GM23248 (cell line): ENCODE measurements around the gene PTRH1. TPM values are rescaled to one million over a fixed set of nuclear protein-coding genes. Genes with fewer than 3 reads are reported as not detected.
A peak's percentile ranks its signal among the peaks of the same experiment; 100 is the strongest.

ENCODE experiments used
- DNase-seq: peaks from one replicate; pipeline ENCODE4 v3.0.0-alpha.2; 2015
- H2AFZ ChIP-seq: fragments of 200-600 bp; sonication (generic); 2 replicates; pipeline ENCODE4 v1.6.1; 2016; ENCODE audit warnings: antibody characterized with exemption
- H3F3A ChIP-seq: fragments of 200-600 bp; sonication (generic); 2 replicates; pipeline ENCODE4 v1.6.1; 2016; ENCODE audit warnings: mild to moderate bottlenecking, antibody characterized with exemption, mixed run types; ENCODE audit not compliant: insufficient read depth
- H3K27ac ChIP-seq: fragments of 200-600 bp; sonication (generic); 2 replicates; pipeline ENCODE4 v1.5.1; 2016; ENCODE audit warnings: mild to moderate bottlenecking
- H3K27me3 ChIP-seq: fragments of 200-600 bp; sonication (generic); replicated peaks from 2 replicates; pipeline ENCODE4 v1.6.1; 2016; ENCODE audit warnings: mild to moderate bottlenecking; ENCODE audit not compliant: insufficient read depth
- H3K36me3 ChIP-seq: fragments of 200-600 bp; sonication (generic); 2 replicates; pipeline ENCODE4 v1.6.1; 2016; ENCODE audit warnings: low read depth, mild to moderate bottlenecking
- H3K4me1 ChIP-seq: fragments of 200-600 bp; sonication (generic); 2 replicates; pipeline ENCODE4 v1.6.1; 2016; ENCODE audit warnings: mild to moderate bottlenecking; ENCODE audit not compliant: insufficient read depth
- H3K4me2 ChIP-seq: fragments of 200-600 bp; sonication (generic); one replicate; pipeline ENCODE4 v1.6.1; 2016; ENCODE audit warnings: mild to moderate bottlenecking; ENCODE audit not compliant: unreplicated experiment
- H3K4me3 ChIP-seq: fragments of 200-600 bp; sonication (generic); 2 replicates; pipeline ENCODE4 v1.5.1; 2016; ENCODE audit warnings: mild to moderate bottlenecking
- H3K79me2 ChIP-seq: fragments of 200-600 bp; sonication (generic); 2 replicates; pipeline ENCODE4 v1.6.1; 2016; ENCODE audit warnings: mild to moderate bottlenecking; ENCODE audit not compliant: insufficient read depth
- H3K9ac ChIP-seq: fragments of 200-600 bp; sonication (generic); 2 replicates; pipeline ENCODE4 v1.6.1; 2016; ENCODE audit warnings: mild to moderate bottlenecking
- H3K9me2 ChIP-seq: fragments of 200-600 bp; sonication (generic); 2 replicates; pipeline ENCODE4 v1.6.1; 2016; ENCODE audit warnings: mixed run types, mild to moderate bottlenecking, moderate library complexity; ENCODE audit not compliant: insufficient read depth
- H3K9me3 ChIP-seq: fragments of 200-600 bp; sonication (generic); one replicate; pipeline ENCODE4 v1.6.1; 2017; ENCODE audit warnings: low read depth
- H4K20me1 ChIP-seq: fragments of 200-600 bp; sonication (generic); 2 replicates; pipeline ENCODE4 v1.6.0; 2016; ENCODE audit not compliant: insufficient read depth
- EZH2 ChIP-seq: fragments of 200-600 bp; sonication (generic); IDR thresholded peaks from 2 replicates; pipeline ENCODE4 v1.6.1; 2018; ENCODE audit warnings: antibody characterized with exemption, mild to moderate bottlenecking; ENCODE audit not compliant: insufficient read depth, poor library complexity, severe bottlenecking
- EZH2phosphoT487 ChIP-seq: fragments of 200-600 bp; sonication (generic); IDR thresholded peaks from 2 replicates; pipeline ENCODE4 v1.6.1; 2018; ENCODE audit warnings: antibody characterized with exemption, moderate library complexity, mild to moderate bottlenecking, low read depth; ENCODE audit not compliant: insufficient read depth
- WGBS, 2 experiments: methylation state at CpG; one replicate each; pipeline ENCODE4 v1.1.6; 2015 to 2017; ENCODE audit warnings: low lambda C conversion rate in 2 of 2, low coverage in 1 of 2; ENCODE audit errors: missing lambda C conversion rate in 2 of 2; 5-methylcytosine and 5-hydroxymethylcytosine counted together
- in situ Hi-C: fragments of 300-500 bp; cut with MboI; formaldehyde crosslinking; loops from 2 replicates; pipeline ENCODE4 v1.15.0; 2020
- polyA plus RNA-seq: library from polyadenylated mRNA; unstranded; fragments of >200 nt; fragmentation: Nextera tagmentation; extraction: Ambion mirVana; gene quantifications from 2 replicates; pipeline ENCODE4 v1.2.1, GENCODE V29; 2016
- total RNA-seq: library from RNA; depleted of rRNA; stranded (reverse); fragments of >200 nt; shearing (Covaris generic); gene quantifications from 2 replicates; pipeline ENCODE4 v1.2.3, GENCODE V29; 2014

Gene PTRH1
- total and polyA plus RNA-seq, 2 experiments from 2014 or later: 33.1 to 34.3 TPM

- 91 to 94% methylated on average over 11 of the region's 11 CpGs for WGBS, 2 experiments
- peaks cover 11% of the 10 kb centered on the region for H3K4me1 ChIP-seq
- H3K9me2 ChIP-seq: no peaks in the 10 kb centered on the region
- no peak overlapping the region for H3K4me3 ChIP-seq
- H3K36me3 ChIP-seq: peaks cover 18% of the 10 kb centered on the region; the same call in 1 of the 2 replicates
- no peak for DNase-seq
- H3K27me3 ChIP-seq: no peaks in the 10 kb centered on the region
- H3K79me2 ChIP-seq: no peaks in the 10 kb centered on the region
- no peak overlapping the region for H3K27ac ChIP-seq
- H2AFZ ChIP-seq: no peak overlapping the region
- no peak overlapping the region for H3K4me2 ChIP-seq
- H3K9me3 ChIP-seq: no peaks in the 10 kb centered on the region
- TF ChIP-seq EZH2phosphoT487 (no peak), EZH2 (no peak)
- in situ Hi-C loops: no loop called here
- H4K20me1 ChIP-seq: no peaks in the 10 kb centered on the region
- H3F3A ChIP-seq: peaks cover 15% of the 10 kb centered on the region; the same call in 1 of the 2 replicates
- H3K9ac ChIP-seq: no peak overlapping the region
Measured at GRCh38 chr9:127680226-127680625, 35.2 kb downstream of the PTRH1 start.

- Histone ChIP-seq H3K9me3 (no peaks in the 10 kb centered on the region), H3K9ac (no peak overlapping the region), H3K27me3 (no peaks in the 10 kb centered on the region), H3K4me3 (no peak overlapping the region), H3K79me2 (no peaks in the 10 kb centered on the region), H3K27ac (no peak overlapping the region), H3K9me2 (no peaks in the 10 kb centered on the region), H2AFZ (no peak overlapping the region), H3K4me1 (peaks cover 7% of the 10 kb centered on the region), H3F3A (peaks cover 12% of the 10 kb centered on the region; the same call in 1 of the 2 replicates), H3K4me2 (no peak overlapping the region), H4K20me1 (no peaks in the 10 kb centered on the region), H3K36me3 (peaks cover 22% of the 10 kb centered on the region; the same call in 1 of the 2 replicates)
- WGBS, 2 experiments: 58 to 61% methylated on average over 2 of the region's 2 CpGs
- in situ Hi-C loops: no loop called here
- no peak for TF ChIP-seq EZH2
- TF ChIP-seq EZH2phosphoT487: no peak
- DNase-seq: no peak
Measured at GRCh38 chr9:127679506-127679905, 36.0 kb downstream of the PTRH1 start.

- Histone ChIP-seq H3K9ac (no peak overlapping the region), H3K9me2 (no peaks in the 10 kb centered on the region), H2AFZ (no peak overlapping the region), H3K4me2 (no peak overlapping the region), H3K9me3 (no peaks in the 10 kb centered on the region), H4K20me1 (no peaks in the 10 kb centered on the region), H3K36me3 (peaks cover 40% of the 10 kb centered on the region), H3K79me2 (no peaks in the 10 kb centered on the region), H3K27me3 (no peaks in the 10 kb centered on the region), H3K4me3 (no peak overlapping the region), H3K4me1 (no peaks in the 10 kb centered on the region), H3F3A (no peaks in the 10 kb centered on the region), H3K27ac (no peak overlapping the region)
- TF ChIP-seq EZH2: no peak
- no peak for TF ChIP-seq EZH2phosphoT487
- in situ Hi-C loops: no loop called here
- DNase-seq: peak; percentile 17
- whole genome bisulfite sequencing, 2 experiments: 84 to 88% methylated on average over 12 of the region's 12 CpGs
Measured at GRCh38 chr9:127676638-127677037, 38.8 kb downstream of the PTRH1 start.

- TF ChIP-seq EZH2phosphoT487 (no peak), EZH2 (no peak)
- no peaks in the 10 kb centered on the region for H3K27me3 ChIP-seq
- no peaks in the 10 kb centered on the region for H4K20me1 ChIP-seq
- in situ Hi-C loops: no loop called here
- no peaks in the 10 kb centered on the region for H3K9me3 ChIP-seq
- H3K9me2 ChIP-seq: no peaks in the 10 kb centered on the region
- no peak for DNase-seq
- no peaks in the 10 kb centered on the region for H3F3A ChIP-seq
- WGBS, 2 experiments: 98% methylated on average over 7 of the region's 7 CpGs
- H3K4me2 ChIP-seq: no peak overlapping the region
- H3K9ac ChIP-seq: no peak overlapping the region
- no peaks in the 10 kb centered on the region for H3K79me2 ChIP-seq
- peaks cover 36% of the 10 kb centered on the region for H3K36me3 ChIP-seq
- H3K4me3 ChIP-seq: no peak overlapping the region
- no peaks in the 10 kb centered on the region for H3K4me1 ChIP-seq
- H3K27ac ChIP-seq: no peak overlapping the region
- no peak overlapping the region for H2AFZ ChIP-seq
Measured at GRCh38 chr9:127673234-127673633, 42.2 kb downstream of the PTRH1 start.

- TF ChIP-seq EZH2 (no peak), EZH2phosphoT487 (no peak)
- no peak for DNase-seq
- in situ Hi-C loops: no loop called here
Measured at GRCh38 chr9:127667906-127668305, 47.6 kb downstream of the PTRH1 start.

More at GRCh38 chr9:127667906-127668305, 47.6 kb downstream of the PTRH1 start:
- no peaks in the 10 kb centered on the region for H3K79me2 ChIP-seq
- no peak overlapping the region for H2AFZ ChIP-seq
- no peak overlapping the region for H3K4me3 ChIP-seq
- H3K36me3 ChIP-seq: peaks cover 30% of the 10 kb centered on the region
- no peaks in the 10 kb centered on the region for H3K27me3 ChIP-seq
- no peaks in the 10 kb centered on the region for H3K9me2 ChIP-seq
- H3K4me1 ChIP-seq: no peaks in the 10 kb centered on the region
- no peaks in the 10 kb centered on the region for H4K20me1 ChIP-seq
- H3F3A ChIP-seq: no peaks in the 10 kb centered on the region; the same call in 1 of the 2 replicates
- H3K27ac ChIP-seq: no peak overlapping the region
- no peak overlapping the region for H3K4me2 ChIP-seq
- WGBS, 2 experiments: 81% methylated on average over 18 of the region's 18 CpGs
- no peaks in the 10 kb centered on the region for H3K9me3 ChIP-seq
- H3K9ac ChIP-seq: no peak overlapping the region
